Gastrocnemius medialis (tissue), 4 donors: ENCODE results near the gene ATRNL1. TPM values are rescaled to one million over a fixed set of nuclear protein-coding genes. Genes with fewer than 3 reads are reported as not detected.

Source experiments
- ATAC-seq, 2 donors: fragments of 150-250 bp; one replicate each; pipeline ENCODE4 v1.9.1; 2016
- DNase-seq, 2 donors: peaks; one replicate each; pipeline ENCODE4 v3.0.0-alpha.2; 2019
- H3K27ac ChIP-seq, 4 donors: fragments of 200-600 bp; sonication (generic); 1 replicate in 1 of 4; 2 replicates in 3 of 4; pipeline ENCODE4 v1.5.1; 2016 to 2018; ENCODE audit warnings: mild to moderate bottlenecking in 2 of 4, moderate library complexity in 1 of 4
- H3K27me3 ChIP-seq, 3 donors: fragments of 200-600 bp; sonication (generic) in 2 of 3; 1 replicate in 1 of 3; 2 replicates in 2 of 3; pipeline versions ENCODE4 v1.5.1 to v1.6.0; 2016 to 2019; ENCODE audit warnings: mild to moderate bottlenecking in 1 of 3, moderate library complexity in 1 of 3
- H3K36me3 ChIP-seq, 2 donors: fragments of 200-600 bp; sonication (generic) in 1 of 2; one replicate each; pipeline ENCODE4 v1.5.1; 2017 to 2018
- H3K4me1 ChIP-seq, 2 donors: fragments of 200-600 bp; sonication (generic) in 1 of 2; one replicate each; pipeline ENCODE4 v1.5.1; 2016 to 2017; ENCODE audit warnings: mild to moderate bottlenecking in 2 of 2
- H3K4me3 ChIP-seq, 4 donors: fragments of 200-600 bp; sonication (generic) in 3 of 4; 1 replicate in 1 of 4; 2 replicates in 3 of 4; pipeline ENCODE4 v1.5.1; 2016 to 2019; ENCODE audit warnings: mild to moderate bottlenecking in 2 of 4
- H3K9me3 ChIP-seq, 3 donors: fragments of 200-600 bp; sonication (generic) in 2 of 3; 1 replicate in 1 of 3; 2 replicates in 2 of 3; pipeline ENCODE4 v1.5.1; 2016 to 2019
- POLR2A ChIP-seq, 2 donors: fragments of 450-650 bp; IDR thresholded peaks; one replicate each; pipeline ENCODE4 v1.6.1; 2017; ENCODE audit warnings: antibody characterized with exemption in 2 of 2, mild to moderate bottlenecking in 2 of 2, moderate library complexity in 2 of 2
- in situ Hi-C, 4 donors: fragments of 200-750 bp; cut with MboI; loops; one replicate each; pipeline versions ENCODE4 v1.15.0 to v1.8.0; 2017; ENCODE audit warnings: low sequenced_read_pairs in 4 of 4
- intact Hi-C: fragments of 100-400 bp; cut with DNase I; formaldehyde crosslinking; loops from one replicate; pipeline ENCODE4 v1.15.1; 2023; ENCODE audit warnings: low total_unique reads
- total RNA-seq, 4 donors: library from RNA; depleted of rRNA; stranded (reverse); fragments of >200 nt; gene quantifications; one replicate each; pipeline versions ENCODE4 v1.1.0 to v1.2.3, GENCODE V29; 2016
- TF ChIP-seq, protein P1 (sequence below), 5 experiments: fragments of 450-650 bp in 3 of 5; fragments of 200-600 bp in 2 of 5; sonication (generic) in 2 of 5; IDR thresholded peaks in 4 of 5; conservative IDR thresholded peaks in 1 of 5; 1 replicate in 4 of 5; 2 replicates in 1 of 5; pipeline ENCODE4 v1.5.1; 2016 to 2019; ENCODE audit warnings: antibody characterized with exemption in 5 of 5, mild to moderate bottlenecking in 3 of 5, moderate library complexity in 3 of 5

ATRNL1 gene
- total RNA-seq, 4 donors from 2014 or later: 1.6 to 10.8 (median 3.8) TPM

DNA sequence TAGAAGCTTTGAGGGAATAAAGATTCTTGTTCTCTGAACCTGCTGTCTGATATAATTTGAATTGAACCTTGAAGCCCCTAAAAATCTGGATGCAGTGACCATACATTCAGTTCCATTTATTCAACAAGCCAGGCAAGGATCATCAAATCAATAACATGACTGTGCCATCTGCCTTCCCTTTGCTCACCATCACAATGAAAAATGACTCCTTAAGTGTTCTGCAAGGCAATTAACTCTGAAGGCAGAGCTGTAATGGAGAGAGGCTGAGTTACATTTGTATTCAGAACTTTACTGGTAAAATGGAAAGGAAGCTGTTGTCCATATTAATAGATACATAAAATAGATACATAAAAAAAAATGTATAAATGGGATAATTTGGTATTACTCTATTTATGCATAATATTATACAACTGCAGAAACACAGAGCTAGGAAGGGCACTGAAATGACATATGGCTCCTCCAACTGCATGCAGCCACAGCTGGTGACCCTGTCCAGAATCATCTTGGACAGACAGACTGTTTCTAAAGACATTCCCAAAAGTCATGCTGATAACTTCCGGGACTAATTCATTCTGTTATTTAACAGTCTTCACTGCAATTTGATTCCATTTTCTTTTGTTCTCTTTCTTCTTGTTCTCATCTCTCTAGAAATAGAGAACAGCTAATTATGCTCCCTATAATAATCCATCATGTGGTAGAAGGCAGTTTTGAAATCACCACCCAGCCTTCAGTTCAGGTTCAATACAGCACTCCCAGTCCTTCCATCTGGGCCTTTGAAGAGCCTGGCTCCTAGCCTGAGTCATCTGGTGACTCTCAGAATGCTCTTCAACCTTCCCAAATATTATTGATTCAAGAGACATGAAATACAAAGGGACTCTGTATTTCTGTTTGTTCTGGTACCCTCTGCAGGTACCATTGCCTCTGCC lies 767.3 kb downstream of the ATRNL1 start:
- in situ Hi-C loops: no loop called here
- Histone ChIP-seq H3K36me3 (no peaks in the 10 kb centered on the region), H3K4me3 (no peak overlapping the region), H3K9me3 (no peaks in the 10 kb centered on the region), H3K4me1 (no peaks in the 10 kb centered on the region), H3K27ac (no peak overlapping the region), H3K27me3 (no peaks in the 10 kb centered on the region)
- intact Hi-C loops: no loop called here
- DNase-seq (no peak), ATAC-seq (no peak)
- no peak for TF ChIP-seq POLR2A (IDR thresholded peaks at IDR 0.05)
- TF ChIP-seq, protein P1, sequence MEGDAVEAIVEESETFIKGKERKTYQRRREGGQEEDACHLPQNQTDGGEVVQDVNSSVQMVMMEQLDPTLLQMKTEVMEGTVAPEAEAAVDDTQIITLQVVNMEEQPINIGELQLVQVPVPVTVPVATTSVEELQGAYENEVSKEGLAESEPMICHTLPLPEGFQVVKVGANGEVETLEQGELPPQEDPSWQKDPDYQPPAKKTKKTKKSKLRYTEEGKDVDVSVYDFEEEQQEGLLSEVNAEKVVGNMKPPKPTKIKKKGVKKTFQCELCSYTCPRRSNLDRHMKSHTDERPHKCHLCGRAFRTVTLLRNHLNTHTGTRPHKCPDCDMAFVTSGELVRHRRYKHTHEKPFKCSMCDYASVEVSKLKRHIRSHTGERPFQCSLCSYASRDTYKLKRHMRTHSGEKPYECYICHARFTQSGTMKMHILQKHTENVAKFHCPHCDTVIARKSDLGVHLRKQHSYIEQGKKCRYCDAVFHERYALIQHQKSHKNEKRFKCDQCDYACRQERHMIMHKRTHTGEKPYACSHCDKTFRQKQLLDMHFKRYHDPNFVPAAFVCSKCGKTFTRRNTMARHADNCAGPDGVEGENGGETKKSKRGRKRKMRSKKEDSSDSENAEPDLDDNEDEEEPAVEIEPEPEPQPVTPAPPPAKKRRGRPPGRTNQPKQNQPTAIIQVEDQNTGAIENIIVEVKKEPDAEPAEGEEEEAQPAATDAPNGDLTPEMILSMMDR (IDR thresholded peaks at IDR 0.05 in 4 of 5, conservative IDR thresholded peaks at IDR 0.05 in 1 of 5): no peak

DNA sequence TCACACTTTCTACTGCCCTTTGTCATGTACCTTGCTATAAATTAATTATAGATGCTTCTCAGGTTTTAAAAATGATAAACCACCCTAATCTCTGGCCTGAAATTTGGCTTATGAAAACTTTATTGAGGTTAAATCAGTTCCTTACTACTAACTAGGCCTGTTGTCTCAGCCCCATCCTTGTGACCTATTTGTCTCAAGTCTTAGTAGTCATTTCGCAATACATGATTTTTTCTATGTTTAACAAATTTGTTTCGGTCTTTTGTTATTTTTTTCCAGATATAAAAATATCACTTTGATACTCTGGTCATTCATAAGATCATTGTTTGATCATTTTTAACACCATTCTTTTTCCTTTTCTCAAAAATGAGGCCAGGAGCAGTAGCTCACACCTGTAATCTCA lies 768.3 kb downstream of the ATRNL1 start:
- no peak for ATAC-seq
- H3K9me3 ChIP-seq: no peaks in the 10 kb centered on the region

DNA sequence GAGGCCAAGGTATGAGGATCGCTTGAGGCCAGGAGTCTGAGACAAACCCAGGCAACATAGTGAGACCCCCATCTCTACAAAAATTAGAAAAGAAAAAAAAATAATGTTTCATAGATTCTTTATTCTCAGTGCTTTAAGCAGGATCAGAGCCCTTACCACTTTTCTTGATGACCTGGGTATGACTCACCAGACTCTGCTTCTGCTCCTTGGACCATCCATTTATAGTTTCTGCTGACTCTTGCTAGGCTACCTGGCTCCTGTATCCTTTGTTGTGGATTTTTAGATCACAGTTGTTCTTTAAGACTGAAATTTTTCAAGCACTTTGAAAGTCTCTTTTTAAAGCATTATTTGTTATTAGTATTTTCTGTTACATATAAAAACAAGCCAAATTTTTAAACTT lies 768.7 kb downstream of the ATRNL1 start:
- no peaks in the 10 kb centered on the region for H3K9me3 ChIP-seq
- H3K4me1 ChIP-seq: no peaks in the 10 kb centered on the region
- intact Hi-C loops (no loop called here), in situ Hi-C loops (no loop called here)
- H3K27ac ChIP-seq: no peak overlapping the region
- no peak overlapping the region for H3K4me3 ChIP-seq
- no peak for DNase-seq
- no peak for TF ChIP-seq POLR2A (IDR thresholded peaks at IDR 0.05)
- TF ChIP-seq, protein P1 (IDR thresholded peaks at IDR 0.05 in 4 of 5, conservative IDR thresholded peaks at IDR 0.05 in 1 of 5): no peak
- no peaks in the 10 kb centered on the region for H3K27me3 ChIP-seq
- H3K36me3 ChIP-seq: no peaks in the 10 kb centered on the region
- no peak for ATAC-seq

More for the DNA sequence above, 768.3 kb downstream of the ATRNL1 start:
- no peaks in the 10 kb centered on the region for H3K27me3 ChIP-seq
- H3K27ac ChIP-seq: no peak overlapping the region
- in situ Hi-C loops (no loop called here), intact Hi-C loops (no loop called here)
- no peak for DNase-seq
- H3K4me1 ChIP-seq: no peaks in the 10 kb centered on the region
- no peak overlapping the region for H3K4me3 ChIP-seq
- H3K36me3 ChIP-seq: no peaks in the 10 kb centered on the region
- no peak for TF ChIP-seq POLR2A (IDR thresholded peaks at IDR 0.05)
- TF ChIP-seq, protein P1 (IDR thresholded peaks at IDR 0.05 in 4 of 5, conservative IDR thresholded peaks at IDR 0.05 in 1 of 5): no peak

DNA sequence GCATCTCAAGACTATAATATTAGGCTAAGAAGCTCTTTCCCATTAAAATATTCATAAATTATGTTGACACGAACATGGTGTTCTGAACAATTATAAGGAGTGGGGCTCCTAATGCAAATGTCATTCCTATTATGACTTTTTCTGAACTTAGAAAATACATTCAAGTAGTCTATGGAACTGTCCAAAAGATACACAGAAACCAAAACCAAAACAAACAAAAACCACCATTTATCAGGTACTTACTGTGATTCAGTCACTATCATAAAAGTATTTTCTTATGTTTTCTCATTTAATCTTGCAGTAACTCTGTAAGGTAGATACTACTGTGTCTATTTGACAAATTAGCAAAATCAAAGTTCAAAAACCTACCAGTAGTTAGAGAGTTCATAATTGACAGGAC lies 773.0 kb downstream of the ATRNL1 start:
- no peaks in the 10 kb centered on the region for H3K36me3 ChIP-seq
- ATAC-seq: no peak
- no peak overlapping the region for H3K4me3 ChIP-seq
- no peaks in the 10 kb centered on the region for H3K4me1 ChIP-seq
- intact Hi-C loops: no loop called here
- TF ChIP-seq, protein P1 (IDR thresholded peaks at IDR 0.05 in 4 of 5, conservative IDR thresholded peaks at IDR 0.05 in 1 of 5): no peak
- no peak for TF ChIP-seq POLR2A (IDR thresholded peaks at IDR 0.05)
- DNase-seq: no peak
- in situ Hi-C loops: no loop called here
- H3K27ac ChIP-seq: no peak overlapping the region
- no peaks in the 10 kb centered on the region for H3K27me3 ChIP-seq
- no peaks in the 10 kb centered on the region for H3K9me3 ChIP-seq
